Prostate gland (tissue), 2 donors: ENCODE data around the gene GNB1. TPM values are rescaled to one million over a fixed set of nuclear protein-coding genes. Genes with fewer than 3 reads are reported as not detected.
"Not testable (repeated sequence)": the region's sequence is repeated elsewhere in the genome, so short reads cannot be mapped to it uniquely, and the experiment has no call there.

Experiments
- DNase-seq: peaks from one replicate; pipeline ENCODE4 v3.0.0-alpha.2; 2019; ENCODE audit warnings: low spot score
- H3K27ac ChIP-seq, 2 donors: fragments of 200-600 bp; sonication (generic); 2 replicates each; pipeline ENCODE4 v1.5.1; 2017 to 2019
- H3K27me3 ChIP-seq: fragments of 200-600 bp; sonication (generic); replicated peaks from 2 replicates; pipeline ENCODE4 v1.5.1; 2019; ENCODE audit not compliant: insufficient read depth
- H3K36me3 ChIP-seq, 2 donors: fragments of 200-600 bp; sonication (generic); 1 replicate in 1 of 2; 2 replicates in 1 of 2; pipeline versions ENCODE4 v1.5.1 to v1.8.1; 2017 to 2019
- H3K4me1 ChIP-seq: fragments of 200-600 bp; sonication (generic); replicated peaks from 2 replicates; pipeline ENCODE4 v1.5.1; 2019
- H3K4me3 ChIP-seq, 2 donors: fragments of 200-600 bp; sonication (generic); 2 replicates each; pipeline ENCODE4 v1.5.1; 2017 to 2019
- H3K9me3 ChIP-seq: fragments of 200-600 bp; sonication (generic); 2 replicates; pipeline ENCODE4 v1.5.1; 2017
- CTCF ChIP-seq, 4 experiments: fragments of 200-600 bp in 2 of 4; fragments of 450-650 bp in 2 of 4; sonication (generic) in 2 of 4; IDR thresholded peaks; 1 replicate in 3 of 4; 2 replicates in 1 of 4; pipeline ENCODE4 v1.5.1; 2016 to 2019; ENCODE audit warnings: antibody characterized with exemption in 4 of 4, mild to moderate bottlenecking in 2 of 4, moderate library complexity in 2 of 4
- POLR2A ChIP-seq: fragments of 450-650 bp; IDR thresholded peaks from one replicate; pipeline ENCODE4 v1.6.1; 2016; ENCODE audit warnings: antibody characterized with exemption, mild to moderate bottlenecking
- POLR2AphosphoS5 ChIP-seq: sonication (generic); formaldehyde crosslinking; IDR thresholded peaks from one replicate; pipeline ENCODE4 v1.6.1; 2017; ENCODE audit warnings: antibody characterized with exemption
- WGBS: methylation state at CpG from one replicate; pipeline ENCODE4 v1.1.5; 2018; 5-methylcytosine and 5-hydroxymethylcytosine counted together
- intact Hi-C: fragments of 100-400 bp; cut with DNase I; formaldehyde crosslinking; loops from one replicate; pipeline ENCODE4 v1.14.2; 2022
- total RNA-seq, 2 donors: library from RNA; depleted of rRNA; stranded (reverse); fragments of >200 nt; gene quantifications; one replicate each; pipeline ENCODE4 v1.1.0, GENCODE V29; 2016

The GNB1 gene
- total RNA-seq, 2 donors from 2014 or later, result 163 to 233 TPM

- DNase-seq, result no peak
- H3K27me3 ChIP-seq, result no peaks in the 10 kb centered on the region
- no peaks in the 10 kb centered on the region for H3K36me3 ChIP-seq
- TF ChIP-seq CTCF (IDR thresholded peaks at IDR 0.05) (no peak), POLR2AphosphoS5 (no peak), POLR2A (no peak)
- no peaks in the 10 kb centered on the region for H3K9me3 ChIP-seq
- no peaks in the 10 kb centered on the region for H3K4me1 ChIP-seq
- H3K27ac ChIP-seq, result no peak overlapping the region
- intact Hi-C loops, result no loop called here
- no peak overlapping the region for H3K4me3 ChIP-seq
- 75% methylated on average over 6 of the region's 6 CpGs for WGBS
Measured at GRCh38 chr1:1938276-1938573, 47.3 kb upstream of the GNB1 start.

GRCh38 chr1:1937549-1938275, 46.8 kb upstream of the GNB1 start:
- DNase-seq, result no peak

GRCh38 chr1:1937061-1937460, 46.2 kb upstream of the GNB1 start:
- H3K27me3 ChIP-seq, result no peaks in the 10 kb centered on the region
- no peak for DNase-seq
- intact Hi-C loops, result no loop called here
- no peak overlapping the region for H3K4me3 ChIP-seq
- WGBS, result 43% methylated on average over 15 of the region's 15 CpGs
- H3K4me1 ChIP-seq, result no peaks in the 10 kb centered on the region
- H3K9me3 ChIP-seq, result no peaks in the 10 kb centered on the region
- TF ChIP-seq POLR2A (no peak), CTCF (IDR thresholded peaks at IDR 0.05) (no peak), POLR2AphosphoS5 (no peak)
- no peaks in the 10 kb centered on the region for H3K36me3 ChIP-seq
- H3K27ac ChIP-seq, result no peak overlapping the region

More at GRCh38 chr1:1937549-1938275, 46.8 kb upstream of the GNB1 start:
- H3K36me3 ChIP-seq, result no peaks in the 10 kb centered on the region
- no peak overlapping the region for H3K27ac ChIP-seq
- no peaks in the 10 kb centered on the region for H3K9me3 ChIP-seq
- no peaks in the 10 kb centered on the region for H3K27me3 ChIP-seq
- WGBS, result 68% methylated on average over 16 of the region's 16 CpGs
- no peak overlapping the region for H3K4me3 ChIP-seq
- TF ChIP-seq POLR2A (no peak), POLR2AphosphoS5 (no peak), CTCF (IDR thresholded peaks at IDR 0.05) (no peak)
- H3K4me1 ChIP-seq, result no peaks in the 10 kb centered on the region
- intact Hi-C loops, result no loop called here

GRCh38 chr1:1934848-1935247, 44.0 kb upstream of the GNB1 start:
- DNase-seq, H3K4me3 ChIP-seq, H3K36me3 ChIP-seq, H3K27me3 ChIP-seq, H3K4me1 ChIP-seq, H3K9me3 ChIP-seq, H3K27ac ChIP-seq, intact Hi-C loops: not testable (repeated sequence)
- WGBS, result 81% methylated on average over 4 of the region's 21 CpGs

GRCh38 chr1:1929639-1930545, 39.0 kb upstream of the GNB1 start:
- no peaks in the 10 kb centered on the region for H3K27me3 ChIP-seq
- WGBS, result 84% methylated on average over 38 of the region's 38 CpGs
- H3K36me3 ChIP-seq, result no peaks in the 10 kb centered on the region
- no peak for DNase-seq
- TF ChIP-seq POLR2A (no peak), POLR2AphosphoS5 (no peak), CTCF (IDR thresholded peaks at IDR 0.05) (no peak)
- H3K4me3 ChIP-seq, result no peak overlapping the region
- H3K27ac ChIP-seq, result no peak overlapping the region
- no peaks in the 10 kb centered on the region for H3K9me3 ChIP-seq
- intact Hi-C loops, result no loop called here
- H3K4me1 ChIP-seq, result no peaks in the 10 kb centered on the region
